HEK293T (cell line): ENCODE data around the gene SSX2IP.

ENCODE experiments used
- ARNT ChIP-seq: fragments of 450-650 bp; IDR thresholded peaks from 2 replicates; pipeline ENCODE4 v1.6.1; 2017; ENCODE audit warnings: mild to moderate bottlenecking
- BHLHE40 ChIP-seq: fragments of 450-650 bp; IDR thresholded peaks from 2 replicates; pipeline ENCODE4 v1.6.1; 2016; ENCODE audit warnings: mild to moderate bottlenecking, moderate library complexity, borderline replicate concordance
- FOXA1 ChIP-seq: fragments of 450-650 bp; IDR thresholded peaks from 2 replicates; pipeline ENCODE4 v1.6.1; 2016; ENCODE audit warnings: mild to moderate bottlenecking
- FOXM1 ChIP-seq: fragments of 450-650 bp; IDR thresholded peaks from 2 replicates; pipeline ENCODE4 v1.6.1; 2017; ENCODE audit warnings: mild to moderate bottlenecking, borderline replicate concordance
- SP1 ChIP-seq: fragments of 450-650 bp; IDR thresholded peaks from 2 replicates; pipeline ENCODE4 v1.6.1; 2017

DNA sequence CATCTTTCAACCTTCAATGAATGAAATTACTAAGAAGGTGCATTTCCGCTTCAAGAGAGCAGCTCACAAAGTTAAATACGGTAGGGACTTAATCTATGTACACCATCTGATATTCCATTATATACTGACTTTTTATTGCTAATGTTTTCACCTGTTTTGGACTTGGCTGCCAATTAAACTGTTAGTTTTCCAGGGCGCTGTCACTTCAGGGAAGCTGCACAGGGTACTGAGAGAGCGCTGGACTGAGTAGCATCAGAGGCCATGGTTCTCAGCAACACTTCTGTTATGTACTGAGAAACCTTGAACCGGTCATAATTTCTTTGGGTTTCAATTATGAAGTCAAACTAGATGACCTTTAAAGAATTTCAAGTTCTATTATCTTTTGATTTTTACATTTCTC is 8.2 kb downstream of the SSX2IP start:
- TF ChIP-seq SP1 (no peak), BHLHE40 (no peak), FOXM1 (no peak), FOXA1 (no peak), ARNT (no peak)
